H1 (cell line): ENCODE results near the gene KCND3.

Source experiments
- CTCF ChIP-seq, 3 experiments: IDR thresholded peaks; 1 replicate in 2 of 3; 2 replicates in 1 of 3; pipeline versions ENCODE4 v1.5.1 to v1.6.1; 2011; ENCODE audit warnings: low read length in 3 of 3, mild to moderate bottlenecking in 3 of 3, inconsistent platforms in 2 of 3, low read depth in 1 of 3, moderate library complexity in 1 of 3; ENCODE audit not compliant: insufficient read depth in 1 of 3; ENCODE audit errors: control extremely low read depth in 1 of 3
- GABPA ChIP-seq: IDR thresholded peaks from 2 replicates; pipeline ENCODE4 v1.6.1; 2011; ENCODE audit warnings: mild to moderate bottlenecking, low read length, moderate library complexity, borderline replicate concordance; ENCODE audit not compliant: insufficient read depth
- ZNF274 ChIP-seq: IDR thresholded peaks from 2 replicates; pipeline ENCODE4 v1.7.0; 2012; ENCODE audit warnings: low read length, borderline replicate concordance; ENCODE audit errors: extremely low read depth

- no peak for TF ChIP-seq CTCF (IDR thresholded peaks at IDR 0.05; ENCODE audit: control extremely low read depth in 1 of 3, insufficient read depth in 1 of 3, low read depth in 1 of 3, low read length in 3 of 3)
- no peak for TF ChIP-seq GABPA
- no peak for TF ChIP-seq ZNF274
Measured at GRCh38 chr1:111778541-111779051, 210.9 kb downstream of the KCND3 start.
